ENCODE data around the gene APOBR. TPM values are rescaled to one million over a fixed set of nuclear protein-coding genes. Genes with fewer than 3 reads are reported as not detected.

Gene APOBR
- polyA plus RNA-seq, 3 donors = 1.9 to 48.6 (median 3.8) TPM

GRCh38 chr16:28495098-28495793, 803 bp downstream of the APOBR start:
- peaks cover 66% of the 10 kb centered on the region for H3K4me1 Mint-ChIP-seq
- H3K9me3 ChIP-seq (replicated peaks in 1 of 2; ENCODE audit: control insufficient read depth in 1 of 2, insufficient read depth in 1 of 2, low read length in 2 of 2) = no peaks in the 10 kb centered on the region
- peak overlapping the region; percentile 100 for H3K4me2 ChIP-seq (replicated peaks; ENCODE audit: extremely low read depth, low read length, poor library complexity, severe bottlenecking)

More at GRCh38 chr16:28495098-28495793, 803 bp downstream of the APOBR start:
- Mint-ChIP-seq H3K9me3 (peaks cover 0 to 1% (median 0%) of the 10 kb centered on the region in 7 donors), H3K4me3 (peak overlapping the region; percentile 89 to 99), H3K27me3 (ENCODE audit: low read depth in 3 of 3) (peaks cover 0 to 1% (median 0%) of the 10 kb centered on the region in 3 donors), H3K27ac (peak overlapping the region; percentile 99 to 100 (median 100)), H3K36me3 (peaks cover 37 to 45% of the 10 kb centered on the region in 2 donors)
- Histone ChIP-seq H3K9ac (ENCODE audit: insufficient read depth, low read length, poor library complexity, severe bottlenecking) (peak overlapping the region; percentile 90), H2AFZ (ENCODE audit: insufficient read depth, low read depth, low read length, poor library complexity, severe bottlenecking) (peak overlapping the region; percentile 29), H3K4me1 (ENCODE audit: control insufficient read depth in 1 of 2, insufficient read depth in 2 of 2, low read length in 2 of 2) (peaks cover 52 to 77% of the 10 kb centered on the region in 2 donors), H4K20me1 (ENCODE audit: insufficient read depth, low read length) (peaks cover 46% of the 10 kb centered on the region), H3K27ac (ENCODE audit: low read depth in 1 of 2, low read length in 2 of 2) (peak overlapping the region; percentile 99), H3K36me3 (replicated peaks in 1 of 2; ENCODE audit: control insufficient read depth in 1 of 2, insufficient read depth in 2 of 2, low read length in 2 of 2) (peaks cover 34 to 40% of the 10 kb centered on the region in 2 donors), H3K79me2 (ENCODE audit: insufficient read depth, low read length) (peaks cover 71% of the 10 kb centered on the region), H3K4me3 (replicated peaks in 1 of 3; ENCODE audit: low read depth in 2 of 3, low read length in 3 of 3) (peak overlapping the region; percentile 64 to 100 (median 66)), H3K27me3 (ENCODE audit: control insufficient read depth in 2 of 2, insufficient read depth in 2 of 2, low read length in 2 of 2) (no peaks in the 10 kb centered on the region)
- DNase-seq = peak; percentile 20 to 56 (median 37)
- 61% methylated on average over 12 of the region's 13 CpGs for WGBS (ENCODE audit: insufficient coverage)
- no peak for TF ChIP-seq CTCF (IDR thresholded peaks at IDR 0.05)
- intact Hi-C loops (cut with micrococcal nuclease) = loop anchor here in 1 of 2 donors (5.0 kb wide), 1 partner anchor 52 kb away; no protein-coding TSS in a partner anchor

Measured in CD14-positive monocyte (primary cell).